Measurements from ENCODE around the gene KDM4B. TPM values are rescaled to one million over a fixed set of nuclear protein-coding genes. Genes with fewer than 3 reads are reported as not detected.

Gene KDM4B
- total RNA-seq, 1 donor from 2014 or later, result 27.6 TPM

DNA sequence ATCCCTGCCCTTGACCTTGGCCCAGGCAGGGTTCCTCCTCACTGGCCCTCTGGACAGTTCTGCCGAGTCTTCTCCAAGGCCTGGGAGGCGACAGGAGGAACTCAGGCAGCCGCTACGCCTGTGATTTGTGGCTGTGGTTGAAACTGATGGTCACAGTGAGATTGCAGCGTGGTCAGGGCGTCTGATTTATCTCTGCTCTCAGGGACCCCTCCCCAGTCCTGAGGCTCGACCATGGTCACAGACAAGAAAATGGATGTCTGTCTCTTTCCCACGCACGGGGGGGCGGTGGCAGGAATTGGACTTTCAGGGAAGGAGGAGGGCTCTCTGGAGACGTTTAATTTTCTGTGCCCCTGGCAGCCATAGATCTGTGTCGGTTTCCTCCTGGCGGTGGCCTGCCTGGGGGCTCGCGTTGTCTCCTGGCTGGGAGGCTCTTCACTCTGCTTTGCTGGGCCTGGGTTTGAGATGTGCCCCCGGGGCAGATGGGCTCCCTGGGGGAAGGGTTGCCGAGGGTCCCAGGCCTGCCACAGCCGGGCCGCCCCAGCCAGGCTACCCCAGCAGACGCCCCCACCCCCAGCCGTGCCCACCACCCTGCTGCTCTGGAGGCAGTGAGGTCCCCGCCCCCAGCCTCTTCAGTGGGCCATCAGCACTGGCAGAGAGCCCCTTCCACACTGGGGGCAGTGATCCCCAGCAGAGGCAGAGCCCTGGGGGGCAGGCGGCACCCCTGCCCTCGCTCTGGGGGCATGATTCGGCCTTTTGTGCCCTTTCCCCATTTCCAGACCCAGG is 167.4 kb downstream of the KDM4B start:
- intact Hi-C loops (cut with DNase I), result no loop called here
- DNase-seq (ENCODE audit: low spot score), result no peak

DNA sequence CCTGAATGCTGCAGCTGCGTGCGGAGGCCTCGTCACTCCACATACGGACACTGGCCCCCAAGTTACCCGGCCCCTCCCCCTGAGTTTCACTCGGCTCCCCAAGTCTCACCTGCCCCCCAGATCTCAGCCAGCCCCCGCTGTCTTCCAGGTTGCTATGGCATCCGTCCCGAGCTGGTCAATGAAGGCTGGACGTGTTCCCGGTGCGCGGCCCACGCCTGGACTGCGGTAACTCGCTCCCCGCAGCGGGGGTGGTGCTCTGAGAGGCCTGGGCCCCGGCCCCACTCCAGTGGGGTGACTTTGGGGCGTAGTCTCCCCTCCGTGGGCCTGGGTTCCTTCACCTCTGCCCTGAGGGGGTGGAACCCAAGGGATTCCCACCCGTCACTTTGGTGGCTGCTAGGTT is 168.2 kb downstream of the KDM4B start:
- DNase-seq (ENCODE audit: low spot score), result no peak
- intact Hi-C loops (cut with DNase I), result no loop called here

DNA sequence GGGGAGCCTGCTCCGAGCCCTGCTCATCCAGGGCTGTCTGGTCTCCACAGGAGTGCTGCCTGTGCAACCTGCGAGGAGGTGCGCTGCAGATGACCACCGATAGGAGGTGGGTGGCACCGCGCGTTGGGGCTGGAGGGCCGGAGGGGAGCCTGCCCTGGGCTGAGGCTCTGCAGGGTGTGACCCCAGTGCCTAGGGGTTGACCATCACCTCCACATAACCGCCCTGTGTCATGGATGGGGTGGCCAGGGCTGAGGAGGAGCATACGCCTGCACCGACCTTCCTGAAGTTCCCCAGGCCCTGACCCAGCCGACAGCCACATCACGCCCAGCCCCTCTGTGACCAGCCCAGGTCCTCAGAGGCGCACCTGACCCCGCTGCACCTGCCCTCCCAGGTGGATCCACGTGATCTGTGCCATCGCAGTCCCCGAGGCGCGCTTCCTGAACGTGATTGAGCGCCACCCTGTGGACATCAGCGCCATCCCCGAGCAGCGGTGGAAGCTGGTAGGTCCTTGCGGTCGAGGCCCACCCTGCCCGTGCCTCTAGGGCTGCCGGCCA is 168.7 kb downstream of the KDM4B start:
- intact Hi-C loops (cut with DNase I), result no loop called here
- no peak for DNase-seq (ENCODE audit: low spot score)

DNA sequence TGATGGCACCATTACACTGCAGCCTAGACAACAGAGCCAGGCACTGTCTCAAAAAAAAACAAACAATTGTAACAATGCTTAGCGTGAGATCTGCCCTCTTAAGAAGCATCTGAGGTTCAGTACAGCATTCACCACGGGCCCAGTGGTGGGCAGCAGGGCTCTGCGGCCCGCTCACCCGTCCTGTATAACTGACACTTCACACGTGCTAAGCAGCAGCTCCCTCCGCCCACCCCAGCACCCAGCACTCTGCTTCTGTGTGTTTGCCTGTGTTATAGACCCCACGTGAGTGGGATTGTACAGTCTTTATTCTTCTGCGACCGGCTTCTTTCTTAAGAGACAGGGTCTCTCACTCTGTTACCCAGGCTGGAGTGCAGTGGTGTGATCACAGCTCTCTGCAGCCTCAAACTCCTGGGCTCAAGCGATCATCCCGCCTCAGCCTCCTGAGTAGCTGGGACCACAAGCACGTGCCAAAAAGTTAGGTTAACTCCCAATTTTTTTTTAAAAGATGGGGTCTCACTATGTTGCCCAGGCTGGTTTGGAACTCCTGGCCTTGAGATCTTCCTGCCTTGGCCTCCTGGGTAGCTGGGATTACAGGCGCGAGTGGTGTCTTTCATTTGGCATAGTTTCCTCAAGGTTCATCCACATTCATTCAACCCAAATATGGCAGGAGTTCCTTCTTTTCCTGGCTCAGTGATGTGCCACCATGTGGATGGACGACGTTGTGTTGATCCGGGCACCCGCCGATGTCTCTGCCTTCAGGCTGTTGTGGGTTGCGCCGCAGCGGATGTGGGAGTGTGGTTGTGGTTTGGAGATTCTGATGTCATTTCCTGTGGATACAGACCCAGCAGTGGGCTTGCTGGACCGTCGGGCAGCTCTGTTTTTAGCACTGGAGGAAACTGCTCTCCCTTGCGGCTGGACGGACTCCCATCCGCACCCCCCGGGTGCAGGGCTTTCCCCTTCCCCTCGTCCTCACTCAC is 170.0 kb downstream of the KDM4B start:
- intact Hi-C loops (cut with DNase I), result no loop called here
- DNase-seq (ENCODE audit: low spot score), result peak; percentile 91

DNA sequence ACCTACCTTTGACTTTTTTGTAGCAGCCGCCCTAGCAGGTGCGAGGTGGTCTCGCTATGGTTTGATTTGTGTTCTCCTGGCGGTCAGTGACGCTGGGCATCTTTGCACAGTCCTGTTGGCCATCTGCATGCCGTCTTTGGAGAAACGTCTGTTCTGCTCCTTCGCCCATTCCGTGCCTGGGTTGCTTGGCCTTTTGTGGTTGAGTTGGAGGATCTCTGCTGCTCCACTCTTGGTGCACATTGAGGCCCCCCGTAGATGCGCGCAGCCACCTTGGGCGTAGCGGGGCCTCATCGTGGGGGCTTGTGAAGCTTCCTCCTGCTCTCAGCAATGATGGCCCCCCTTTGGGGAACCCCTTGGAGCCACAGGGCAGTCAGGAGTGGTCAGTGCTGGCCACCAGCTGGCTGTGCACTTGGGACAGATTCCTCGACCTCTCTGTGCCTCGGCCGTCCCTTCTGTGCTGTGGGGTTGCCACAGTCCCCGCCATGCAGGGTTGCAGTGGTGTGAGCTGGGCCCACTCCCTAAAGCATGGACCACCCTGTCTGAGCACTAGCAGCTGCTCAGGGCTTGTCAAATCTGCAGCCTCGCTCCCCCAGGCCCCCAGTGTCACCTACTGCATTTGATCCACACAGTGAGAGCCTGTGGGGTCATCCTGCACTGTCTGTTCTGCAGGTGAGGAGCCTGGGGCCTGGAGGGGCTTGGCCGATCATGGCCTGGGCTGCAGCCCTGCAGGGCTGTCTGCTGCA is 170.8 kb downstream of the KDM4B start:
- DNase-seq (ENCODE audit: low spot score), result no peak

DNA sequence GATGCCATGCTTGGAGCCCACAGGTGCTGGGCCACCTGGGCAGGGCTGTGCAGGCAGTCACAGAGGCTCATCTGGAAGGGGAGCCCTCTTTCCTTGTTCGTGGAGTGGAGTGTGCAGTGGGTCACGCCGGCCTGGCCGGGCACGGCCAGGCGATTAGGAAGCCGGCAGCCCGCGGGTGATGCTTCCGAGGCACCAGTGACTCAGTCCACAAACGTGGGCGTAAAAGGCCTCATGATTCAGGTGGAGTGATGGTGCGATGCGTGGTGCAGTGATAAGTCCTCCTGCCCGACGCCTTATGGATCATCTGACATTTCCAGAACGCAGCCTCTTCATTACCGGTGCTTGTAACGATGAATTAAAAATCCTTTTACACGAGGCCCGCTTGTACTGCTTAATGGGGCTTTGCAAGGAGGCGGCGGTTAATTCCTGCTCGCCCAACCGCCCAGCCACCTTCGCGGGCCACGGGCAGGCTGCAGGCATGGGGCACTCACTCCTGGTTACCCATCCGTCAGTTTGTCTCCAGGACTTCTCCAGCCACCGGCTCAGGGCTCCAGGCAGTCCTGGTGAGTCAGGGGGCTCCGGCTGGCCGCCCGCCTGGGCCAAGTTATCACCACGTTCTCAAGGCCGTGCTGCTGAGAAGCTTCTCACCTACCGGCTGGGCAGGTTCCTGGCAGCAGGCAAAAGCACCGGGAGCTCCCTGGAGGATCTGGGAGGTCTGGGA is 172.4 kb downstream of the KDM4B start:
- DNase-seq (ENCODE audit: low spot score), result no peak
- intact Hi-C loops (cut with DNase I), result loop anchor here (5.0 kb wide), 1 partner anchor 94 kb away; no protein-coding TSS in a partner anchor

More for the DNA sequence above, 170.8 kb downstream of the KDM4B start:
- intact Hi-C loops (cut with DNase I), result loop anchor here (5.0 kb wide), 1 partner anchor 92 kb away; no protein-coding TSS in a partner anchor

DNA sequence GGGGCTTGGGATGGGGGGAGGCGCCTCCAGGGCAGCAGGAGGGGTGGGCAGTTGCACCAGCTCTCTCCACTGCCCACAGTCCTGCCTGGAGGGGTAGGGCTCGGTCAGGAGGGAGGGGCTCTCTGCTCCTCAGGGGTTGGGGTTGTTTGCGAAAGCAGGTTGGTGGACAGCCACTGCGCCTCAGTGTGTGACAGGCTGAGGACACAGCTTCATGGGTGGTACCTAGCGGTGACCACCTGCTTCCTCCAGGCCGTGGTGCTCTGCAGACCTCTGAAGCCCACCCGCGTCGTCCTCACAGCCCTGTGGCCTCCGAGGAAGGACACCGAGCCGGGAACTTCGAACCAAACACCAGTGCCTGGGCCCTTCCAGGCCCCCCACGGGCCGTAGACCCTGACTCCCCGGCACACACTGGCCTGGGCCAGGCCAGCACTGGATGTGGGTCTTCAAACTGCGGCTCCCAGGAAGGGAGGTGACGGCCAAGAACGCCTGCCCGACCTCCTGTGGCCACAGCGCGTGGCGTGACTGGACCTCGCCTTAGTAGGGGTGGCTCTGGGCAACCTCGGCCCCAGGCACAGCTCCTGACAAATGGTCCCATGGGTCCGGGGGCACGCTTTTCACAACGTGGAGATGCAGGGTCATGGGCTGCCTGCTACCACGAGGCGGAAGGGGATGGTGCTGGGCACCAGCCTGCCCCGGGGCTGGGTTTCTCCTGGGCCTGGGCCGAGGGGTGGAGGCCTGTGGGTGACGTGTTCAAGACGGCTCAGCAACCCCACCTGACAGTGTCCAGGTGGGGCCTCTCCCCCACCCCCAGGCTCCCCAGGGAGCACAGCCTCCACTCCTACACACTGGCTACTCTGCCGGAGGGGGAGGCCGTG is 173.2 kb downstream of the KDM4B start:
- intact Hi-C loops (cut with DNase I), result loop anchor here (5.0 kb wide), 1 partner anchor 95 kb away; no protein-coding TSS in a partner anchor
- DNase-seq (ENCODE audit: low spot score), result no peak

DNA sequence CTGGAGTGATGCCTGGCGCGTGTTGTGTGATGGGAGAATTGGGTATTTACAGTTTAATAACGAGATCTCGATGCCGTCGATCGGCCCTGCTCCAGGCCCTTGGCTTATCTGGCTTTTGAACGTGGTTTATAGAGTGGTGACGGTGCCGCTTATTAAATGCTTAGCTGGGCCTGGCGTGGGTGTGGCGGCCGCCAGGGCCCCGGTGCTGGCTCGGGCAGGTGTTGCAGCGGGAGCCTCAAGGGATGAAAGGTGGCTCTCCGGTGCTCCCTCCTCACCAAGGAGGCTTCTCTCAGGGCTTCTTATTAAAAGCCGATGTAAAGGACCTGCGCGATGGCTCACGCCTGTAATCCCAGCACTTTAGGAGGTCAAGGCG is 173.8 kb downstream of the KDM4B start:
- intact Hi-C loops (cut with DNase I), result loop anchor here (5.0 kb wide), 1 partner anchor 95 kb away; no protein-coding TSS in a partner anchor
- no peak for DNase-seq (ENCODE audit: low spot score)

DNA sequence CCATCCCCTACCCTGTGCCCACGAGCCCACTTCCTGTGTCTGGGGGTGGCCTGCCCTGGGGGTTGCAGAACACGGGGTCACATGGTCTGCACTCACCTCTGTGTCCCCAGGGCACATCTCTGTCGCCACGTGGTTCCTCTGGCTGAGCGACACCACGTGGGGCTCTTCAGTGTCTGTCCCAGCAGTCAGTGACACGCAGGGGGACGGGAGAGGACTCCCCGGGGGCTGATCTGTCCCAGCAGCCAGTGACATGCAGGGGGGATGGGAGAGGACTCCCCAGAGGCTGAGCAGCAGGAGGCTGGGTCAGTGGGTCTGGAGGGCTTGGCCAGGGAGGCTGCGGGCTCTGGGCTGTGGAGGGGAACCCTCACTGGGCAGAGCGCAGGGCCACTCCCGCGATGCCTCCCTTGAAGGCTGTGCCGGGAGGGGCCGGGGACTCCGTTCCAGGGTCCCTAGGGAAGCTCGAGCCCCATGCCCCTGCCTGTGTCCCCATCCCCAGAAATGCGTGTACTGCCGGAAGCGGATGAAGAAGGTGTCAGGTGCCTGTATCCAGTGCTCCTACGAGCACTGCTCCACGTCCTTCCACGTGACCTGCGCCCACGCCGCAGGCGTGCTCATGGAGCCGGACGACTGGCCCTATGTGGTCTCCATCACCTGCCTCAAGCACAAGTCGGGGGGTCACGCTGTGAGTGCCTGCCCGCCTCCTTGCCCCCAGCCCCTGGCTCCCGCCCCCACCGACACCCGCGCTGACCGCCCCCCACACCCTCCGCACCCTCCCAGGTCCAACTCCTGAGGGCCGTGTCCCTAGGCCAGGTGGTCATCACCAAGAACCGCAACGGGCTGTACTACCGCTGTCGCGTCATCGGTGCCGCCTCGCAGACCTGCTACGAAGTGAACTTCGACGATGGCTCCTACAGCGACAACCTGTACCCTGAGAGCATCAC is 174.8 kb downstream of the KDM4B start:
- intact Hi-C loops (cut with DNase I), result loop anchor here (5.0 kb wide), 1 partner anchor 96 kb away; no protein-coding TSS in a partner anchor
- DNase-seq (ENCODE audit: low spot score), result no peak

DNA sequence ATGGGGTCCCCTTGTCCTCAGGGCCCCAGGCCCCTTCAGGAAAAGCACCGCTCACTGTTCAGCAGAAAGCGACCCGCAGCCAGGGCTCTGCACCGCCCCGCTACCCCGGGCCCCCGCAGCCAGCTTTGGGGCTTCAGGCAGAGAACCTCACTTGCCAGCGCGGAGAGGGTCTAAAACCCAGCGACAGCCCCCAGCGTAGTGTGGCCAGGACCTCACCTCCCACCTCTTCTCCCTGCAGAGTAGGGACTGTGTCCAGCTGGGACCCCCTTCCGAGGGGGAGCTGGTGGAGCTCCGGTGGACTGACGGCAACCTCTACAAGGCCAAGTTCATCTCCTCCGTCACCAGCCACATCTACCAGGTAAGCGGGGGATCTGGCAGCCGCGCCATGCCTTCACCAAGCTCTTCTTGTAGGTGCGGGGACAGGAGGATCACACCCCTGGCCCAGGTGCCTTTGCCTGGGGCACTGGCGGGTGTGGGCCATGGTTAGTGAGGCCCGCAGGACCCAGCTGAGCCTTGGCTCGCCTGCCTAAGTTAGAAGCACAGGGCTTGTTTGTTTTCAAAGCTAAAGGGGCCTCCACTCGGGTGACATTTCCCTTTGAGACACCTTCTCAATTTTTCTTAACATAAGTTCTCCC is 175.7 kb downstream of the KDM4B start:
- intact Hi-C loops (cut with DNase I), result loop anchor here (5.0 kb wide), 1 partner anchor 97 kb away; no protein-coding TSS in a partner anchor
- DNase-seq (ENCODE audit: low spot score), result no peak

DNA sequence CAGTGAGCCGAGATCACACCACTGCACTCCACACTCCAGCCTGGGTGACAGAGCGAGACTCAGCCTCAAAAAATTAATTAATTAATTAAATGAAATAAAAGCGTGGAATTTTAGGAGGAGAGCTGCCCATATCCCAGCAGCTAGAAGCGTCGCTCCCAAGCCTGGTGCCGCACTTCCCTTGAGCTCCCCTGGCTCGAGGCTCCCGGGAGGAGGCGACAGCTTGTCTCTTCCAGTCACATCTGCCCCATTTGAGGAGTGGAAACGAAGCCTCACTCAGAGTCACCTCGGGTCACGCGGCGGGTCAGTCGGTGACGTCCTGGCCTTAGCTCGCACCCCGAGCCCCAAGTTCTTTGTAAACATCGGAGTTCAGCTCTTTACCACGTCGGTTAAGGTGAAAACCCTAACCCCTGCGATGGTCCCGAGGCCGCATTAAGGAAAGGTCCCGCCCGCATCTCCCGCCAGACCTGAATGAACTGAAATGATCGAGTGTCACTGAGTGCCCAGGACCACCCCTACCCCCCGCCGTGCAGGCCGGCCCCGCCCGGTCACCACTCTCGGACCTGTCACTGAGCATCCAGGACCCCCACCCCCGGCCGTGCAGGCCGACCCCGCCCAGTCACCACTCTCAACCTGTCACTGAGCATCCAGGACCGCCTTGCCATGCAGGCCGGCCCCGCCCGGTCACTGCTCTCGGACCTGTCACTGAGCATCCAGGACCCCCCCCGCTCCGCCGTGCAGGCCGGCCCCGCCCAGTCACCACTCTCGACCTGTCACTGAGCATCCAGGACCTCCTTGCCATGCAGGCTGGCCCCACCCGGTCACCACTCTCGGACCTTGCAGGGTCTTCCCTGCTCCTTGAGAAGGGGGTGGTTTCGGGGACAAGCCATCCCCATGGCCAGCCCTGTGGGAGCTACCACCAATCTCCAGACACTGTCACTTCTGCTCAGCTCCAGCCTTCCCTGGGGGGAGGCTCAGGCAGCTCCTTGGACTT is 176.9 kb downstream of the KDM4B start:
- intact Hi-C loops (cut with DNase I), result no loop called here
- no peak for DNase-seq (ENCODE audit: low spot score)

DNA sequence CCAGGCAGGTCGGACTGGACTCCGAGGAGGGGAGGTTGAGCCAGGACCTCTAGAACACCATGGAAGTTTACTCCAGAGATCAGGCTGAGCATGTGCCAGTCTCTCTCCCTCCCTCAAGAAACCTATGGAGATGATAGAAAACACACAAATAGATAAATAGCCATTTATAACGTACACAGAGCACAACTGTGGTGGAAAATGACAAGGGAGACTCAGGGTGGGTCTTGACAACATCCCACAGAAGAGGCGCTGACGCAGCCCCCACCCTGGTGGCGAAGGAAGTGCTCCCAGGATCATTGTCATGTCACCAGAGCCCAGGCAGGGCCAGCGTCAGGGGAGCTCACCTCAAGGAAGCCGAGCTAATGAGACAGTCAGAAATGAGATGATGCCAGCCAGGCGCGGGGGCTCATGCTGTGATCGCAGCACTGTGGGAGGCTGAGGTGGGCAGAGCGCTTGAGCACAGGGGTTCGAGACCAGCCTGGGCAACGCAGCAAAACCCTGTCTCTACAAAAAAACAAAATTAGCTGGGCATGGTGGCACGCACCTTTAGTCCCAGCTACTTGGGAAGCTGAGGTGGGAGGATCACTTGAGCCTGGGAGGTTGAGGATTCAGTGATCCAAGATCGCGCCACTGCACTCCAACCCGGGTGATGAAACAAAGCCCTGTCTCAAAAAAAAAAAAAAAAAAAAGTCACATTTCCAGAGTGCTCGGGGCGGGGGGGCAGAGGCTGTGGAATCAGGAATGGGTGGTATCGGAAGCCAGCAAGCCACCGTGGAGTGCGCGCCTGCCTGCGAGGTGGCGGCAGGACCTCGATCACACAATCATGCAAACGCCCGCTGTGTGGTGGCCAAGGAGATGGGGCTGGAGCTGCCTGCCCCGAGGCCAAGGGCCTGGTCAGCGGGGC is 178.4 kb downstream of the KDM4B start:
- DNase-seq (ENCODE audit: low spot score), result no peak
- intact Hi-C loops (cut with DNase I), result no loop called here

DNA sequence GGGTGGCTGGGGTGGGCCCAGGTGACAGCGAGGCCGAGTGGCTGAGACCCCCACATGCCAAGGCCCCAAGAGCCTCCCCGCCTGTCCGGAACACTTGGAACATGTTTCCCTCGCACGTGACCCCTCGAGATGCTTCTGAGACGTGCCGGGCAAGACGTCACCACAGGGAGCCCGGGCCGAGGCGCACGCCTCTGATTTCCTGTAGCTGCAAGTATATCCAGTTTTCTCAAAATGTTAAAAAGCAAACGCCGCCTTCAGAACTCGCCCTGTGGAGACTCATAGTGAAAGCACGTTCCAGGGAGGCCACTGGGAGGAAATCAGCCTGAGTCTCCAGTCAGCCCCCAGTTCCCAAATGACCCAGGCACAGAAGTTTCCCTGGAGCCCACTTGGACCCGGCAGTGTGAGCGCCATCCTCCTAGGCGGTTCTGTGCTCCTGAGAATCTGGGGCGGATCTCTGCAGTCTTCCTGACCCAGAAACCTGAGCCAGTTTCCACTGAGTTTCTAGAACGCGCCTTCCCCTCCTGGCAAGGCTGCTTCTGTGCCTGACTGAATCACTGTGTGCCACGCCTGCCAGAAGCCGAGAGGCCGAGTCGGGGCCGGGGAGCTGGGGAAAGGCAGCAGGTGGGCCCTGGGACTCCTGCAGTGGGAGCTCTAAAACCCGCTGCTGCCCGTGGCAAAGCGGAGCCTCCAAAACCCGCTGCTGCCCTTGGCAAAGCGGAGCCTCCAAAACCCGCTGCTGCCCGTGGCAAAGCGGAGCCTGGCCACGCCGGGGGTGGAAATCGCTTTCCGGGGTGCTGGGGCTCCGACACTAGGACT is 179.3 kb downstream of the KDM4B start:
- intact Hi-C loops (cut with DNase I), result no loop called here
- no peak for DNase-seq (ENCODE audit: low spot score)

Measured in cardiac septum (tissue), 1 donor.